ENCODE measurements around the gene ST13.
"Not testable (repeated sequence)": the region's sequence is repeated elsewhere in the genome, so short reads cannot be mapped to it uniquely, and the experiment has no call there.

ST13 gene

GRCh38 chr22:40856513-40857308 lies at the start of gene ST13, which contains the start of gene XPNPEP3:
ST13 (minus strand) TSS chr22:40856639; CDS start chr22:40856540, 99 bp downstream.
XPNPEP3 (plus strand) TSS chr22:40857148; CDS start chr22:40857182, 34 bp downstream.
- peak; percentile 96 for DNase-seq (ENCODE audit: low read depth)

- no peak for DNase-seq (ENCODE audit: low read depth)
These were observed 47.7 kb upstream of the ST13 start for GRCh38 chr22:40904101-40904500.

DNA sequence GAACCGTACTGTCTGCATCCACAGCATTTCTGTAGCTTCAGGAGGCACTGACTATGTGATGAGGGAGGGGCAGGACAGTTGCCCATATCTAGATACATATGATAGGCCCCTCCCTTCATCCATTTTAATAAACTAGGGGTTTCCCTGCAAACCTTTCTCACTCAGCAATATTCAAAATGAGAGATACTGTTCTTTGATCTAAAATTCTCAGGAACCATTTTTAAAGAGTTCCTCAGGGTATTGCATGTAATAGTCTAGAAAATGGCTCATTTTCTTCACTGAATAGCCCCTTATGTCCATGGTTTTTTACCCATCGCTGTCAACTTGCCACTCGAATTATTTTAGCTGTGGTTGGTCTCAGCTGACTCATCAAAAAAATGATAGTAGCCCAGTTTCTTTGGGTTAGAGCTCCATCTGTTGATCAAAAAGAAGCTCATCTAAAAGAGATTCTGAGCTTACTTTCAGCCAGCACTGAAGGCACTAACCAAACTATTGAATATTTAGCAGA lies 42.5 kb upstream of the ST13 start:
- no peak for DNase-seq (ENCODE audit: low read depth)

GRCh38 chr22:40894417-40894816 lies 38.0 kb upstream of the ST13 start:
- DNase-seq (ENCODE audit: low read depth) = no peak

GRCh38 chr22:40890881-40891280 lies 34.4 kb upstream of the ST13 start:
- DNase-seq (ENCODE audit: low read depth) = no peak

DNA sequence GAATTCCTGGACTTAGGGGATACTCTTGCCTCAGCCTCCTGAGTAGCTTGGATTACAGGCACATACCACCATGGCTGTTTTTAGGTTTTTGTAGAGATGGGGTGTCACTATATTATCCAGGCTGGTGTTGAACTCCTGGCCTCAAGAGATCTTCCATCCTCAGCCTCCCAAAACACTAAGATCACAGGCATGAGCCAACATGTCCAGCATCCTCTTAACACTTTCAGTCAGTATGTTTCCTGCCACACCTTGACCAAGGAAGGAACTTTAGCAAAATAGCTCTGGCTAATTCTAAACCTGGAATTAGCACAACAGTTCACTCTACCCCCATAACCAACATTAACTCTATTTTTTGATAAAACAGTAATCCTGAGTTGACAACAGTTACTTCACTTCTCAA lies 32.7 kb upstream of the ST13 start:
- DNase-seq (ENCODE audit: low read depth) = no peak

DNA sequence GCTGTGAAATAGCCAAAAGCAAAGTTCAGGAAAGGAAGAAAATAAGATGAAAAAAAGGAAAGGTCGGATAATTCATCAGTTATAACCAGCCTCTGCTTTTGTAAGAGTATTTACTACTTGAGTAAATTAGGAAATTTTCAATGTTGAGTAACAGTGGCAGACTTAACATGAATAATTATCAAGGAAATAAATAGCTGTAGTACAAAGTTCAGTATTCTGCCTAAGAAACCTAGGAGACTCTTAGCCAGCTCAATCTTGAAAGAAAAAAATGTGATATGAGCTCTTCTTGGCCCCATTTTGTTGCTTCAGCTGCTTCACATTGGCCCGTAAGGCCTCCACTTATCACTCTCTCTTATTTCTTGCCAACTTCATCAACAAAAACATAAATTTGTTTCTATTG lies 22.5 kb upstream of the ST13 start:
- DNase-seq (ENCODE audit: low read depth) = no peak

- no peak for DNase-seq (ENCODE audit: low read depth)
These were observed 21.0 kb upstream of the ST13 start for GRCh38 chr22:40877488-40877887.

- no peak for DNase-seq (ENCODE audit: low read depth)
These were observed 20.5 kb upstream of the ST13 start for GRCh38 chr22:40876907-40877306.

DNA sequence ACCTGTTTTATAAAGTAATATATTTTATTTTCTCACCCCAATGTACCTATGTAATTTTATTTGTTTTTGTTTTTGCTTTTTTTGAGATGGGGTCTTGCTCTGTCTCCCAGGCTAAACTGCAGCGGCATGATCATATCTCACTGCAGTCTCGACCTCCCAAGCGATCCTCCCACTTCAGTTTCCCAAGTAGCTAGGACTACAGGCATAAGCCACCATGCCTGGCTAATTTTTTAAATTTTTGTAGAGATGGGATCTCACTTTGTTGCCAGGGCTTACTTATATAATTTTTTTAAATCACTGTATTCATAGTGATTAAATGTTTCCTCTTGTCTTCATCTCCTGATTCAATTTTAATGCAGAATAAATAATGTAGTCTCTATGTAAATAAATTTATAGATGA lies 18.7 kb upstream of the ST13 start:
- DNase-seq (ENCODE audit: low read depth) = no peak

DNA sequence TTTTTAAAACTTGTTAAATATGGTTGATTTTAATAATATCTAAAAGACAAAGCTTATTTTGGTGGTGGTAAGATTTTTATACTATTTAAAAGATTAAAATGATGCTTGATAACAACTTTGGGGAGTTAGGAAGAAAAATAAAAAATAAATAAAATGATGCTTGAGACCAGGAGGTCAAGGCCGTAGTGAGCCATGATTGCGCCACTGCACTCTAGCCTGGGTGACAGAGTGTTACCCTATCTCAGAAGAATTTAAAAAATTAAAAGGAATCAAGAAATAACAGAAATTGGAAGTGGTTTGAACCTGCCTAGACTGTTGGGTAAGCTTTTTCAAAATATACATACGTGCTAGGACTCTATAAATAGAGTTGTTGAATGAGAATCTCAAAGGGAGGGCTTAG lies 17.6 kb upstream of the ST13 start:
- no peak for DNase-seq (ENCODE audit: low read depth)

GRCh38 chr22:40868379-40868778 lies 11.9 kb upstream of the ST13 start:
- not testable (repeated sequence) for DNase-seq (ENCODE audit: low read depth)

DNA sequence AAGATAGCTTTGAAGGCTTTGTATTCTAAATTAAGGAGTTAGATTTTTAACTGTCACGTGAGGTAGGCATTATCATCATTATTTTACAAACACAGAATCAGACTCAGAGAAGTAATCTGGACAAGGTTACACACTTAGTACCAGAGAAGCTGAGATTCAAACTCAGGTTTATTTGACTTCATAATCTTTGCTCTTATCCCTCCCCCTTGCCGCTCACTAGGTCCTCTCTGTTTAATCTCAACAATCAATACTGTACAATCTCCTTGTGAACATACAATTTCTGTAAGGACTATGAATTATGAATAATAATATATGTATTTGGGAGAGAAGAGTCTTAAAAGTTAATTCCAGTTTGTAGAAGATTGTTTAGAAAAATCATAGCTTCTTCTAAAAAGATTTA lies 10.7 kb upstream of the ST13 start:
- no peak for DNase-seq (ENCODE audit: low read depth)

GRCh38 chr22:40862537-40862936 lies 6.1 kb upstream of the ST13 start:
- DNase-seq (ENCODE audit: low read depth) = no peak

DNA sequence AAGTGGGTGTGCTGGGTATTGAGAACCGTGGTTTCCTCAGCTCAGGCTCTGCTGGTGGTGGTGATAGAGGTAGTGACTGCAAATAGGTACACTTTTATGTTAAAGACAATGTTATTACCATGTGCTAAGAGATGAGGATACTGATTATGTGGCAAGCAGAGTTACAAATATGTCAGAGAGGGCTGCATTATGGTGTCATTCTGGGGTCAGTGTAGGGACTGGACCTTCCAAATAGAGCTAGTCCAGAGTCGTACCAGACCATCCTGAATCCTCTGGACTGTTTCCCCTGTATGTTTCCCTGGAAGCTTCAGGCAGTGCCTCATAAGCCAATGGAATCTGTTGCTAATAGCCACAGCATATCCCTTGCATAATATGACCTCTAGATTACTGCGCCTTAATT lies 5.6 kb upstream of the ST13 start, which contains the start of gene DNAJB7:
DNAJB7 (minus strand) TSS at position 101 of the 400 bp plus-strand sequence. CDS start 119 bp downstream, outside the sequence.
- no peak for DNase-seq (ENCODE audit: low read depth)

- no peak for DNase-seq (ENCODE audit: low read depth)
These were observed 943 bp upstream of the ST13 start for GRCh38 chr22:40857309-40857855.

- DNase-seq (ENCODE audit: low read depth) = no peak
These were observed 393 bp downstream of the ST13 start for GRCh38 chr22:40855979-40856512.

- no peak for DNase-seq (ENCODE audit: low read depth)
These were observed 1.1 kb downstream of the ST13 start for GRCh38 chr22:40855071-40855978.

GRCh38 chr22:40853961-40854360 lies 2.5 kb downstream of the ST13 start:
- DNase-seq (ENCODE audit: low read depth) = no peak

- no peak for DNase-seq (ENCODE audit: low read depth)
These were observed 3.1 kb downstream of the ST13 start for GRCh38 chr22:40853333-40853732.

DNA sequence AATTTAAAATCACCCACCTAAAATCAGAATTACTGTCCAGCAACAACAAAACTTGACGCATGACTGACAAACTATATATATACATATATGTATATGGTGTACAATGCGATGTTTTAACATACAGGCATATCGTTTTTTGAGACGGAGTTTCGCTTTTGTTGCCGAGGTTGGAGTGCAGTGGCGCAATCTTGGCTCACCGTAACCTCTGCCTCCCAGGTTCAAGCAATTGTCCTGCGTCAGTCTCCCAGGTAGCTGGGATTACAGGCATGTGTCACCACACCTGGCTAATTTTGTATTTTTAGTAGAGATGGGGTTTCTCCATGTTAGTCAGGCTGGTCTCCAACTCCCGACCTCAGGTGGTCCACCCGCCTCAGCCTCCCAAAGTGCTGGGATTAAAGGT lies 10.6 kb downstream of the ST13 start:
- DNase-seq (ENCODE audit: low read depth) = not testable (repeated sequence)

DNA sequence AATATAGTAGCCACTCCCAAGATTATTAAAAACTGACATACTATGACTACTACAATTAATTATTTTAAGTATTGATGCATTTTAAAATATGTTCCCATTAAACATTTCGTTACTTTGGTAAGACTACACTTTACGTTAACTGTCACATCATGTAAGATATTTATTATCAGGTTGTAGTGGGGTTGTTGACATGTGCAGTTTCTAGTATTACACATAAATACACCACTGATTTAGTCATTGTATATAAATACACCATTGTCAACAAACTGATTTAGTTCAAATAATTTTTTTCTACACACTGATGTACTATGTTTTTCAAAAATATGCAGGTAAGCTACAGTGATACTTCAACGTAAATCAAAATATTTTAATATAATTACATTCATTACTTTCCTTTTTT lies 11.5 kb downstream of the ST13 start:
- DNase-seq (ENCODE audit: low read depth) = no peak

Data from stimulated activated CD4-positive, alpha-beta T cell treated with anti-CD3 and anti-CD28 coated beads, Interleukin-2, amount 100 ng/mL, for 4 hours (primary cell).